BJ (cell line): ENCODE data around the gene LAMA2. TPM values are rescaled to one million over a fixed set of nuclear protein-coding genes. Genes with fewer than 3 reads are reported as not detected.

Experiments used
- CTCF ChIA-PET: fragments of 350-600 bp; formaldehyde crosslinking; extraction: SDS; loops from one replicate; lab custom pipeline; 2021; ENCODE audit warnings: antibody characterized with exemption, inconsistent platforms; lab: Yijun Ruan, JAX
- POLR2A ChIA-PET: fragments of 300-600 bp; sonication (Branson Sonifier 250); formaldehyde crosslinking; extraction: SDS; loops from one replicate; lab custom pipeline; 2021; ENCODE audit warnings: antibody characterized with exemption; lab: Charles Lee
- DNase-seq: peaks from one replicate; pipeline ENCODE4 v3.0.0-alpha.2; 2011; ENCODE audit warnings: low read depth
- H3K27me3 ChIP-seq: 2 replicates; pipeline ENCODE4 v1.6.0; 2011; ENCODE audit warnings: low read length; ENCODE audit not compliant: control insufficient read depth, insufficient read depth
- H3K36me3 ChIP-seq: 2 replicates; pipeline ENCODE4 v1.5.1; 2011; ENCODE audit warnings: low read length; ENCODE audit not compliant: control insufficient read depth, insufficient read depth
- H3K4me3 ChIP-seq: 2 replicates; pipeline ENCODE4 v1.5.1; 2011; ENCODE audit warnings: low read depth, mild to moderate bottlenecking, control low read depth, low read length
- CTCF ChIP-seq: IDR thresholded peaks from 2 replicates; pipeline ENCODE4 v1.5.1; 2011; ENCODE audit warnings: low read depth, mild to moderate bottlenecking, control low read depth, inconsistent platforms, low read length, moderate library complexity; ENCODE audit not compliant: insufficient read depth
- polyA plus RNA-seq: library from polyadenylated mRNA; depleted of rRNA; stranded (reverse); fragments of >200 nt; gene quantifications from 2 replicates; pipeline ENCODE4 v1.2.3, GENCODE V29; 2011

LAMA2 gene
- polyA plus RNA-seq, 1 experiment, result 50.0 TPM

DNA sequence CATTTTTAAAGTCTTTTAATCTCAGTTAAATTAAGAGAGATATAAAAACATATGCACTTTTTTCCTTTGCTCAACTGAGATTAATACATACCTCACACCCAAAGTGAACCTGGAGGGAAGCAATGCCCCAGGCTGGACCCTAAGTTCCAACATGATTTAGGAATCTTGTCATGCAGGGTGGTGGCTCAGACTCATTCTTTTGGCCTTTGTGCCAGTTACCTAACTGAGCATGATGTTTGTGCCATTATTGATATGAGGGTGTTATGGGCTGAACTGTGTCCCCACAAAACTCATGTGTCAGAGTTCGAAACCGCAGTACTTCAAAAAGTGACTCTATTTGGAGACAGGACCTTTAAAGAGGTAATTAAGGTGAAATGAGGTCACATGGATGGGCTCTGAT is 639.0 kb downstream of the LAMA2 start:
- DNase-seq, result no peak
- Histone ChIP-seq H3K4me3 (no peak overlapping the region), H3K27me3 (no peaks in the 10 kb centered on the region), H3K36me3 (no peaks in the 10 kb centered on the region)
- no peak for TF ChIP-seq CTCF
- ChIA-PET POLR2A (no interaction called here), CTCF (no interaction called here)

- no peak for TF ChIP-seq CTCF
- Histone ChIP-seq H3K4me3 (no peak overlapping the region), H3K27me3 (no peaks in the 10 kb centered on the region), H3K36me3 (no peaks in the 10 kb centered on the region)
- ChIA-PET CTCF (no interaction called here), POLR2A (no interaction called here)
- no peak for DNase-seq
Measured at GRCh38 chr6:129523816-129524215, 640.9 kb downstream of the LAMA2 start.

DNA sequence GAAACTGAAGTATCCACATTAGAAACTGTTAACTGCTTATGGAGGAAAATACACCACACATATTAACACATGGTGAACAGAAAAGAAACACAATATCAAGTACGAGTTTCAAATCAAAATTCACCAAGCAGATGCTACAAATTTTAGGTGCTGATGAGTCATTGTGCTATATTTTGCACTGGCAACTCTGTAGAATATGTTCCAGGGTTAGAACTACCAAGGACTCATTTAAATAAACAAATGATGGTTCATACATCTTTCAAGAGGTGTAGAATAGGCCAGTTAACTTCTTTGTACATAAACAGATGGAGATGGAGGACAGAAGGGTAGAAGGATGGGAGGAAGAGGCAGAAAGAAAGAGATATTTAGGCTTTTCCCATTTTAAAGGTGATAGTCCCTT is 642.1 kb downstream of the LAMA2 start:
- ChIA-PET CTCF (no interaction called here), POLR2A (no interaction called here)
- no peaks in the 10 kb centered on the region for H3K27me3 ChIP-seq
- TF ChIP-seq CTCF, result no peak
- DNase-seq, result no peak
- H3K36me3 ChIP-seq, result no peaks in the 10 kb centered on the region
- H3K4me3 ChIP-seq, result no peak overlapping the region

DNA sequence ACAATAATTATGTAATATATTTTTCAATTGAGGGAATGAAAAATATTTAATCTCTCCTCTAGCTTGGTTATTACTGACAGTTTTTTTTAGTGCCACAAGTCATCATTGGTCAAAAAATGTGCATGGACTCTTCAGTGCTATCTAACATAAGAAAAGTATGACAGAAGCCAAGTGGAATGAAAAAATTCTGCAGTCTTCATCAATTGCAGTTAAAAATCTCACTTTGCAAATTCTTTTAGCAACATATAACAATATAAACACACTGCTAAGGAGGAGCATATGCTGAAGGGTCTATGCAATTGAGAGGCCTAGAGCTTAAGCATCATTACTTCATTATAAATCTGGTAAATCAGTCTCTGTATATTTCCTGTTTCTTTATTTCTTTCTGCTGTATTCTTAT is 652.0 kb downstream of the LAMA2 start:
- Histone ChIP-seq H3K27me3 (no peaks in the 10 kb centered on the region), H3K4me3 (no peak overlapping the region), H3K36me3 (no peaks in the 10 kb centered on the region)
- ChIA-PET CTCF (no interaction called here), POLR2A (no interaction called here)
- no peak for TF ChIP-seq CTCF
- no peak for DNase-seq

- no peak for TF ChIP-seq CTCF
- Histone ChIP-seq H3K36me3 (no peaks in the 10 kb centered on the region), H3K4me3 (no peak overlapping the region), H3K27me3 (no peaks in the 10 kb centered on the region)
- ChIA-PET POLR2A (no interaction called here), CTCF (no interaction called here)
- DNase-seq, result no peak
Measured at GRCh38 chr6:129536271-129536670, 653.3 kb downstream of the LAMA2 start.
